A549 (cell line): Measurements from ENCODE around the gene KRT5.

Experiments used
- CBX8 ChIP-seq: fragments of 200-600 bp; sonication (generic); IDR thresholded peaks from 2 replicates; pipeline ENCODE4 v1.6.1; 2016
- E2F6 ChIP-seq: IDR thresholded peaks from 2 replicates; pipeline ENCODE4 v1.6.1; 2012; ENCODE audit warnings: low read depth, borderline replicate concordance
- ELK1 ChIP-seq: fragments of 150-350 bp; IDR thresholded peaks from 2 replicates; pipeline ENCODE4 v1.6.1; 2014; ENCODE audit warnings: low read depth, mild to moderate bottlenecking, low read length
- EP300 ChIP-seq, 2 experiments: fragments of >200 bp; sonication (Bioruptor Twin); formaldehyde crosslinking; IDR thresholded peaks; 2 replicates in 1 of 2; 3 replicates in 1 of 2; pipeline ENCODE4 v1.6.1; 2016 to 2017
- HOXB5 ChIP-seq: fragments of 250-450 bp; sonication (Bioruptor Pico); IDR thresholded peaks from 2 replicates; pipeline ENCODE4 v1.5.0; 2020; ENCODE audit warnings: mild to moderate bottlenecking, moderate library complexity
- KDM5A ChIP-seq: fragments of 200-600 bp; sonication (generic); IDR thresholded peaks from 2 replicates; pipeline ENCODE4 v1.6.1; 2016; ENCODE audit warnings: antibody characterized with exemption, mild to moderate bottlenecking
- MAZ ChIP-seq: fragments of 150-350 bp; IDR thresholded peaks from 2 replicates; pipeline ENCODE4 v1.6.1; 2014; ENCODE audit warnings: antibody characterized with exemption, low read depth, low read length, borderline replicate concordance
- PBX3 ChIP-seq: IDR thresholded peaks from 2 replicates; pipeline ENCODE4 v1.6.1; 2012
- POLR2A ChIP-seq: IDR thresholded peaks from 2 replicates; pipeline ENCODE4 v1.6.1; 2012; ENCODE audit warnings: mild to moderate bottlenecking, low read length
- RCOR1 ChIP-seq: fragments of 150-350 bp; IDR thresholded peaks from 2 replicates; pipeline ENCODE4 v1.6.1; 2014; ENCODE audit warnings: antibody characterized with exemption, low read length, low read depth
- REST ChIP-seq: fragments of 200-600 bp; sonication (generic); IDR thresholded peaks from 2 replicates; pipeline ENCODE4 v1.6.1; 2016; ENCODE audit warnings: antibody characterized with exemption, mild to moderate bottlenecking, moderate library complexity
- TF ChIP-seq, protein P1 (sequence below): fragments of >200 bp; sonication (Bioruptor Twin); formaldehyde crosslinking; IDR thresholded peaks from 3 replicates; pipeline ENCODE4 v1.5.1; 2016

DNA sequence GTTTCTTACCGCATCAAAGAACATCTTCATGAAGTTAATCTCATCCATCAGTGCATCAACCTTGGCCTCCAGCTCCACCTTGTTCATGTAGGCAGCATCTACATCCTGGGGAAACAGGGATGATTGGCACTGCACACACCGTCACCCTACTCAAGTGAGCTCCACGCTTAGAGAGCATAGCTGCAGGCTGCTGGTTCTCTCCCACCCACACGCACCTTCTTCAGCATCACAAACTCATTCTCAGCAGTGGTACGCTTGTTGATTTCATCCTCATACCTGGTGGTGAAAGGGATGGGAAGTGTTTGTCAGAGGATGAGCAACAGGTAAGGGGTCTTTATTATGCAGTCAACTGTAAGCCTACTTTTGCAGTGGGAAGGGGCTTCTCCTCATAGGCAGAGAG lies 2.3 kb downstream of the KRT5 start:
- TF ChIP-seq, protein P1, sequence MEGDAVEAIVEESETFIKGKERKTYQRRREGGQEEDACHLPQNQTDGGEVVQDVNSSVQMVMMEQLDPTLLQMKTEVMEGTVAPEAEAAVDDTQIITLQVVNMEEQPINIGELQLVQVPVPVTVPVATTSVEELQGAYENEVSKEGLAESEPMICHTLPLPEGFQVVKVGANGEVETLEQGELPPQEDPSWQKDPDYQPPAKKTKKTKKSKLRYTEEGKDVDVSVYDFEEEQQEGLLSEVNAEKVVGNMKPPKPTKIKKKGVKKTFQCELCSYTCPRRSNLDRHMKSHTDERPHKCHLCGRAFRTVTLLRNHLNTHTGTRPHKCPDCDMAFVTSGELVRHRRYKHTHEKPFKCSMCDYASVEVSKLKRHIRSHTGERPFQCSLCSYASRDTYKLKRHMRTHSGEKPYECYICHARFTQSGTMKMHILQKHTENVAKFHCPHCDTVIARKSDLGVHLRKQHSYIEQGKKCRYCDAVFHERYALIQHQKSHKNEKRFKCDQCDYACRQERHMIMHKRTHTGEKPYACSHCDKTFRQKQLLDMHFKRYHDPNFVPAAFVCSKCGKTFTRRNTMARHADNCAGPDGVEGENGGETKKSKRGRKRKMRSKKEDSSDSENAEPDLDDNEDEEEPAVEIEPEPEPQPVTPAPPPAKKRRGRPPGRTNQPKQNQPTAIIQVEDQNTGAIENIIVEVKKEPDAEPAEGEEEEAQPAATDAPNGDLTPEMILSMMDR, result no peak
- TF ChIP-seq E2F6, result no peak
- no peak for TF ChIP-seq HOXB5 (CRISPR knock-in tag)
- no peak for TF ChIP-seq ELK1
- TF ChIP-seq POLR2A, result no peak
- TF ChIP-seq RCOR1, result no peak
- TF ChIP-seq MAZ, result no peak
- no peak for TF ChIP-seq REST
- no peak for TF ChIP-seq KDM5A
- no peak for TF ChIP-seq EP300 (IDR thresholded peaks at IDR 0.05)
- no peak for TF ChIP-seq PBX3
- no peak for TF ChIP-seq CBX8
